Lung (tissue), 12 donors: Measurements from ENCODE around the gene SH3RF2. TPM values are rescaled to one million over a fixed set of nuclear protein-coding genes. Genes with fewer than 3 reads are reported as not detected.

Experiments
- ATAC-seq: fragments of 200-7000 bp; cut with Tn5 transposase; one replicate; pipeline ENCODE4 v1.9.1; 2020; ENCODE audit warnings: moderate number of reproducible peaks; ENCODE audit not compliant: insufficient read depth, low FRiP score
- DNase-seq, 3 donors: peaks; one replicate each; pipeline ENCODE4 v3.0.0-alpha.2; 2013 to 2017
- H3K27ac ChIP-seq, 2 donors: one replicate each; pipeline ENCODE4 v1.5.1; 2013; ENCODE audit warnings: mild to moderate bottlenecking in 2 of 2, moderate library complexity in 2 of 2, control low read depth in 1 of 2, inconsistent platforms in 1 of 2, low read depth in 1 of 2, low read length in 1 of 2
- H3K27me3 ChIP-seq, 3 donors: one replicate each; pipeline ENCODE4 v1.5.1; 2013; ENCODE audit warnings: low read length in 2 of 3; ENCODE audit not compliant: control insufficient read depth in 3 of 3, insufficient read depth in 3 of 3
- H3K36me3 ChIP-seq, 4 donors: one replicate each; pipeline ENCODE4 v1.5.1; 2013; ENCODE audit warnings: low read length in 4 of 4, mild to moderate bottlenecking in 1 of 4, moderate library complexity in 1 of 4; ENCODE audit not compliant: control insufficient read depth in 4 of 4, insufficient read depth in 4 of 4
- H3K4me1 ChIP-seq, 5 donors: one replicate each; pipeline ENCODE4 v1.5.1; 2013; ENCODE audit warnings: low read length in 5 of 5, mild to moderate bottlenecking in 2 of 5, moderate library complexity in 1 of 5; ENCODE audit not compliant: control insufficient read depth in 5 of 5, insufficient read depth in 5 of 5
- H3K4me3 ChIP-seq: one replicate; pipeline ENCODE4 v1.5.1; 2013; ENCODE audit warnings: mild to moderate bottlenecking, control low read depth, moderate library complexity
- H3K9ac ChIP-seq, 2 donors: one replicate each; pipeline ENCODE4 v1.5.1; 2013; ENCODE audit warnings: low read length in 2 of 2, control low read depth in 1 of 2; ENCODE audit not compliant: insufficient read depth in 1 of 2
- H3K9me3 ChIP-seq, 4 donors: one replicate each; pipeline ENCODE4 v1.5.1; 2013; ENCODE audit warnings: low read length in 3 of 4, mild to moderate bottlenecking in 1 of 4, moderate library complexity in 1 of 4; ENCODE audit not compliant: control insufficient read depth in 4 of 4, insufficient read depth in 3 of 4
- WGBS, 2 donors: extraction: QIAGEN DNeasy Blood & Tissue Kit; methylation state at CpG; one replicate each; pipeline ENCODE4 v1.1.7; 2013; 5-methylcytosine and 5-hydroxymethylcytosine counted together
- polyA plus RNA-seq, 2 donors: library from polyadenylated mRNA; stranded (reverse); fragments of 200-250 nt; gene quantifications; one replicate each; pipeline ENCODE4 v1.2.1, GENCODE V29; 2013
- total RNA-seq, 2 donors: library from RNA; depleted of rRNA in 1 of 2; stranded (reverse); fragments of >200 nt in 1 of 2; gene quantifications; one replicate each; pipeline ENCODE4 v1.2.1, GENCODE V29; 2014 to 2021
- TF ChIP-seq, protein P1 (sequence below): IDR thresholded peaks from 2 replicates; pipeline ENCODE4 v1.5.1; 2012; ENCODE audit warnings: mild to moderate bottlenecking; ENCODE audit errors: control extremely low read depth, extremely low read depth
- donor health status: control.
- donor health status: control.
- donor health status: Bipolar disorder and iron deficiency.
- donor health status: healthy.
- donor health status: DM: yes; HTN: yes; CAD: no.

SH3RF2 gene
- total and polyA plus RNA-seq, 4 donors: 1.3 to 14.3 (median 5.0) TPM

- peaks cover 0 to 3% (median 0%) of the 10 kb centered on the region in 4 donors for H3K9me3 ChIP-seq
- peaks cover 0 to 48% (median 17%) of the 10 kb centered on the region in 3 donors for H3K27me3 ChIP-seq
- no peak overlapping the region for H3K4me3 ChIP-seq
- DNase-seq: no peak
- TF ChIP-seq, protein P1, sequence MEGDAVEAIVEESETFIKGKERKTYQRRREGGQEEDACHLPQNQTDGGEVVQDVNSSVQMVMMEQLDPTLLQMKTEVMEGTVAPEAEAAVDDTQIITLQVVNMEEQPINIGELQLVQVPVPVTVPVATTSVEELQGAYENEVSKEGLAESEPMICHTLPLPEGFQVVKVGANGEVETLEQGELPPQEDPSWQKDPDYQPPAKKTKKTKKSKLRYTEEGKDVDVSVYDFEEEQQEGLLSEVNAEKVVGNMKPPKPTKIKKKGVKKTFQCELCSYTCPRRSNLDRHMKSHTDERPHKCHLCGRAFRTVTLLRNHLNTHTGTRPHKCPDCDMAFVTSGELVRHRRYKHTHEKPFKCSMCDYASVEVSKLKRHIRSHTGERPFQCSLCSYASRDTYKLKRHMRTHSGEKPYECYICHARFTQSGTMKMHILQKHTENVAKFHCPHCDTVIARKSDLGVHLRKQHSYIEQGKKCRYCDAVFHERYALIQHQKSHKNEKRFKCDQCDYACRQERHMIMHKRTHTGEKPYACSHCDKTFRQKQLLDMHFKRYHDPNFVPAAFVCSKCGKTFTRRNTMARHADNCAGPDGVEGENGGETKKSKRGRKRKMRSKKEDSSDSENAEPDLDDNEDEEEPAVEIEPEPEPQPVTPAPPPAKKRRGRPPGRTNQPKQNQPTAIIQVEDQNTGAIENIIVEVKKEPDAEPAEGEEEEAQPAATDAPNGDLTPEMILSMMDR: no peak
- peak; percentile 31 for ATAC-seq
- H3K9ac ChIP-seq: no peak overlapping the region
- H3K27ac ChIP-seq: peak overlapping the region in 1 of 2 donors; percentile 45
- no peaks in the 10 kb centered on the region for H3K36me3 ChIP-seq
- H3K4me1 ChIP-seq: peaks cover 0 to 15% (median 0%) of the 10 kb centered on the region in 5 donors
- 67 to 80% methylated on average over 23 of the region's 23 CpGs for WGBS, 2 donors
Measured at GRCh38 chr5:145937432-145938250, 1.3 kb downstream of the SH3RF2 start.

DNA sequence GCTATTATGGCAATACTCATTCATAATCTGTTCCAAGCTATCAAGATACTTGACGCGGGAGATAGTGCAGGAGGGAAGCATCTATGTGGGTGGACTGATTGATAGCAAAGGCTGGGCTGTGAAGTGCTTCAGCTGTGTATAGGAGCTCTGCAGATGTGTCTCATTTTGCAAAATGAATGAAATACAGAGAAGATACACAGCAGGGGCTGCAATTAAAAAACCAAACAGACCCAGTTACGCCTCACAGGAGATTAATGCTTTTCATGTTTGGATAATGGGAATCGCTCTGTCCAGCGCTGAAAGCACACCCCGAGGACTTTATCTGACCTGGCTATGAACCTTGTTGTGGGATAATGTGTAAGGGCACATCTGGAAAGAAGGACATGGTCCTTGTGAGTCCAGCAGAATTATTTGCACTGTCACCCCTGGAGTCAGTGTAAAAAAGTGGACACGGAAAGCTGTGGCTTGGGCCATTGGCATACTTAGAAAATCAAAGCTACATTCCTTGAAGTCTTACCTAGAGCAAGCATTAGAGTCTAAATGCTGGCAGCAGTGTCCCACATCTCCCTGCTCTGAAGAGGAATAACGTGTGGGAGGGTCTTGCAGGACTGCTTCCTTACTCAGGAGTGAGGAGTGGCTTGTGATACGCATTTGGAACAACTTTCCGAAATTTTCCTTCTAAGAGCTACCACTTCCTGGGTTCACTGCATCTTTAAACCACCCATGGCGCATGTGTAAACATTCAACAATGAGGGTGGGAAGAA lies 2.6 kb downstream of the SH3RF2 start:
- TF ChIP-seq, protein P1: no peak
- H3K4me3 ChIP-seq: no peak overlapping the region
- H3K9me3 ChIP-seq: peaks cover 0 to 3% (median 0%) of the 10 kb centered on the region in 4 donors
- WGBS, 2 donors: 50 to 66% methylated on average over 11 of the region's 11 CpGs
- H3K4me1 ChIP-seq: peaks cover 0 to 15% (median 0%) of the 10 kb centered on the region in 5 donors
- DNase-seq (no peak), ATAC-seq (no peak)
- H3K36me3 ChIP-seq: no peaks in the 10 kb centered on the region
- H3K27me3 ChIP-seq: peaks cover 0 to 48% (median 17%) of the 10 kb centered on the region in 3 donors
- H3K27ac ChIP-seq: no peak overlapping the region
- no peak overlapping the region for H3K9ac ChIP-seq

DNA sequence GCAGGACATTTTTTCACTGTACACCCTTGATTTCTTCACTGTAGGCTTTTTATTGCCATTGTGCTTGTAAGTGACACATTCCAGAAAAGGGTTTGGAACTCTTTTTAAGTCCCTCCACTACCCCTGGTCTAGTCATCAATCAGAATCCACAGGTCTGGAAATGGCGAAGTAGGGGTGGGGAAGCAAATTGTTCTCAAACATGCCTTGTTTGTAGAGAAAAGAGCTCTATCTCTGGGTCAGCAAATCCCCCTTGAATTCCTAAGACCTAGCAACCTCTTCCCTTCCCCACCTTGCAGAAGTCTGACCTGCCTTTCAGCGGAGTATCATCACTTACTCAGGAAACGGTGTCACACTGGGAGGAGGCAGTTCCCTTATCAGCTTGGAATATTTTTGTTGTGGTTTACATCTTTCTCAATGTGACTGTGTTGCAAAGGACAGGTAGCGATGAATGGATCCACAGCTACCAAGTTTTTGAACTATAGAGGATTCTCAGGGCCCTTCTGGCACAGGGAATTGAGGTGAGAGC lies 3.2 kb downstream of the SH3RF2 start:
- no peak overlapping the region for H3K9ac ChIP-seq

More for the DNA sequence above, 3.2 kb downstream of the SH3RF2 start:
- H3K27me3 ChIP-seq: peaks cover 0 to 48% (median 17%) of the 10 kb centered on the region in 3 donors
- no peak for DNase-seq
- H3K9me3 ChIP-seq: peaks cover 0 to 3% (median 0%) of the 10 kb centered on the region in 4 donors
- H3K4me1 ChIP-seq: peaks cover 0 to 15% (median 0%) of the 10 kb centered on the region in 5 donors
- no peak overlapping the region for H3K27ac ChIP-seq
- H3K36me3 ChIP-seq: no peaks in the 10 kb centered on the region
- no peak for ATAC-seq
- H3K4me3 ChIP-seq: no peak overlapping the region
- WGBS, 2 donors: 59 to 65% methylated on average over 4 of the region's 4 CpGs
- TF ChIP-seq, protein P1: no peak
